Left hindlimb (tissue), 1 donor: Measurements from ENCODE around the gene INVS.
"Not testable (repeated sequence)": the region's sequence is repeated elsewhere in the genome, so short reads cannot be mapped to it uniquely, and the experiment has no call there.

Experiments used
- DNase-seq: peaks from one replicate; pipeline ENCODE4 v3.0.0-alpha.2; 2018

The INVS gene, protein sequence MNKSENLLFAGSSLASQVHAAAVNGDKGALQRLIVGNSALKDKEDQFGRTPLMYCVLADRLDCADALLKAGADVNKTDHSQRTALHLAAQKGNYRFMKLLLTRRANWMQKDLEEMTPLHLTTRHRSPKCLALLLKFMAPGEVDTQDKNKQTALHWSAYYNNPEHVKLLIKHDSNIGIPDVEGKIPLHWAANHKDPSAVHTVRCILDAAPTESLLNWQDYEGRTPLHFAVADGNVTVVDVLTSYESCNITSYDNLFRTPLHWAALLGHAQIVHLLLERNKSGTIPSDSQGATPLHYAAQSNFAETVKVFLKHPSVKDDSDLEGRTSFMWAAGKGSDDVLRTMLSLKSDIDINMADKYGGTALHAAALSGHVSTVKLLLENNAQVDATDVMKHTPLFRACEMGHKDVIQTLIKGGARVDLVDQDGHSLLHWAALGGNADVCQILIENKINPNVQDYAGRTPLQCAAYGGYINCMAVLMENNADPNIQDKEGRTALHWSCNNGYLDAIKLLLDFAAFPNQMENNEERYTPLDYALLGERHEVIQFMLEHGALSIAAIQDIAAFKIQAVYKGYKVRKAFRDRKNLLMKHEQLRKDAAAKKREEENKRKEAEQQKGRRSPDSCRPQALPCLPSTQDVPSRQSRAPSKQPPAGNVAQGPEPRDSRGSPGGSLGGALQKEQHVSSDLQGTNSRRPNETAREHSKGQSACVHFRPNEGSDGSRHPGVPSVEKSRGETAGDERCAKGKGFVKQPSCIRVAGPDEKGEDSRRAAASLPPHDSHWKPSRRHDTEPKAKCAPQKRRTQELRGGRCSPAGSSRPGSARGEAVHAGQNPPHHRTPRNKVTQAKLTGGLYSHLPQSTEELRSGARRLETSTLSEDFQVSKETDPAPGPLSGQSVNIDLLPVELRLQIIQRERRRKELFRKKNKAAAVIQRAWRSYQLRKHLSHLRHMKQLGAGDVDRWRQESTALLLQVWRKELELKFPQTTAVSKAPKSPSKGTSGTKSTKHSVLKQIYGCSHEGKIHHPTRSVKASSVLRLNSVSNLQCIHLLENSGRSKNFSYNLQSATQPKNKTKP

GRCh38 chr9:100098887-100099721 is at the start of gene INVS, which contains the start of gene ERP44:
Gene INVS, plus strand, starts transcription at chr9:100099243. Its CDS starts 5,279 bp downstream, at chr9:100104522.
Gene ERP44, minus strand, starts transcription at chr9:100099000. Its CDS starts 160 bp downstream, at chr9:100098840.
- peak; percentile 100 for DNase-seq

- DNase-seq: no peak
Observed at GRCh38 chr9:100049551-100049950, 49.5 kb upstream of the INVS start.

DNA sequence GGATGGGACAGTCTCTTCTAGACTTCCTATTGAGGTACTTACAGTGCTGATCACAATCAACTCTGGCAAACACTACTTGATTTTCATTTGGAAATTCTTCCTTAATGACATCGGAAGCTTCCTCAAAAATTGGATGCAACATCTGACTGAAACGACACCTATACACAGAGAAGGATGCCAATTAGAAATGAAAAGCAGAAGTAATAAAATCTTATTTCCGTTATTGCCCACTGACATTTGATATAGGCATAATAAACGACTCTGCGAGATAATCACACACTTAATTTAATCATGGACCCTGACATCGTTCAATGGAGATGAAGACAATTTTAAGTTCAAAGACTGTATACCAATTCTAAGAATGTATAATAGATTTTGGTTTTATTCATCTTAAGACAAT is 46.7 kb upstream of the INVS start:
- no peak for DNase-seq

DNA sequence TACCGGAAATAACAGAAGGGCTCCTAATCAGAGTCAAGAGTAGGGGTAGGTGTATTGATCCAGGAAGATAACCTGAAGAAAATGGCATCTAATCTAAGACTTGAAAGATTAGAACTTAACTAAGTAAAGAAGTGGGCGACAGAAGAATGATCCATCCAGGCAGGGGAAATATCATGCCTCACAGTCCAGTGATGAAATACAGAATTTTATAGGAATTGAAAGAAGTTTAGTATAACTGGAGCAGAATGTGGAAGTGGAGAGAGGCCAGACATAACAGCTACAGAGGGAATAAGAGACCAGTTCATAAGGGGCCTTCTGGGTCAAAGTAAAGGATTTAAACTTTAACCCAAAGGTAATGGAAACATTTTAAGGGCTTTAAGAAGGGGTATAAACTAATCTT is 42.5 kb upstream of the INVS start:
- DNase-seq: no peak

- no peak for DNase-seq
Observed at GRCh38 chr9:100057624-100058023, 41.4 kb upstream of the INVS start.

DNA sequence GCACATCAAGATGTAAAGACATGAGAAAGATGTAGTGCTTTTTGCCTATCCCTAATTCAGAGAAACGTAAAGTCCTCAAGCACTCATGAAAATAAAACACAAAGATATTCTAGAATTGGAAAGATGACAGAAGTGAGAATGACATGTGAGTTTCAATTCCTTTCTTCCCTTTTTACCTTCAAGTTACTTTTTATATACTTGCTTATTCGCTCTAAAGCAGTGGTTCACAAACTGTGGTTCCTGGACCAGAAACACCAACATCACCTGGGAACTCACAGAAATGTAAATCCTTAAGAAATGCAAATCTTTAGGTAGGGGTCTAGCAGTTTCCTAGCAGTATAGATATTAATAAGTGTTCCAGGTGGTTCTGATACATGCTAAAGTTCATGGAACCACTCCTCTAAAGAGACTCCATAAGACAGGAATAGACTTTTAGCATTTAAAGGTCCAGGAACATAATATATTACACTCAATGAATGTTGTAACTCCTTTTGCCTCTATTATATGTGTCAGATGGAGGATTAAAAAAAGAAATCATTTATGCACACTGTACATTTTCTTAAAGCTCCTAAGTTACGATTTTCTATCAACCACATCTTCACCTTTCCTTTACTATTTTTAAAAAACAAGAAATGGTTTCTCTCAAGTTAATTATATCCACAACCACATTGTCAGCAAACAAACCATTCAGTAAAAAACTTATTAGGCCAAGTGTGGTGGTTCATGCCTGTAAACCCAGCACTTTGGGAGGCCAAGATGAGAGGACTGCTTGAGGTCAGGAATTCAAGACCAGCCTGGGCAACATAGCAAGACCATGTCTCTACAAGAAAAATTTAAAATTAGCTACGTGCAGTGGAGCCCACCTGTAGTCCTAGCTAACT is 40.1 kb upstream of the INVS start:
- no peak for DNase-seq

DNA sequence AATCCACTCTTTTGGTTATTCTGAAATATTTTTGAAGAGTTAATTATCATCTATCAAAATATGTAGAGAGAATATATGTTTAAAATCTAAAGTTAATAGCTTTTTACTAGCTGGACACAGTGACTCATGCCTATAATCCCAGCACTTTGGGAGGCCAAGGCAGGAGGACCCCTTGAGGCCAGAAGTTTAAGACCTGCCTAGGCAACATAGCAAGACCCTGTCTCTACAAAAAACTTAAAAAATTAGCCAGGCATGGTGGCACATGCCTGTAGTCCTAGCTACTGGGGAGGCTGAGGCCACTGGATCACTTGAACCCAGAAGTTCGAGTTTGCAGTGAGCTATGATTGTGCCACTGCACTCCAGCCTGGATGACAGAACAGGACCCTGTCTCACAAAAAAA is 36.4 kb upstream of the INVS start:
- DNase-seq: not testable (repeated sequence)

GRCh38 chr9:100063185-100063584 is 35.9 kb upstream of the INVS start:
- no peak for DNase-seq

- no peak for DNase-seq
Observed at GRCh38 chr9:100064872-100065581, 34.0 kb upstream of the INVS start.

GRCh38 chr9:100066539-100066938 is 32.5 kb upstream of the INVS start:
- DNase-seq: no peak

DNA sequence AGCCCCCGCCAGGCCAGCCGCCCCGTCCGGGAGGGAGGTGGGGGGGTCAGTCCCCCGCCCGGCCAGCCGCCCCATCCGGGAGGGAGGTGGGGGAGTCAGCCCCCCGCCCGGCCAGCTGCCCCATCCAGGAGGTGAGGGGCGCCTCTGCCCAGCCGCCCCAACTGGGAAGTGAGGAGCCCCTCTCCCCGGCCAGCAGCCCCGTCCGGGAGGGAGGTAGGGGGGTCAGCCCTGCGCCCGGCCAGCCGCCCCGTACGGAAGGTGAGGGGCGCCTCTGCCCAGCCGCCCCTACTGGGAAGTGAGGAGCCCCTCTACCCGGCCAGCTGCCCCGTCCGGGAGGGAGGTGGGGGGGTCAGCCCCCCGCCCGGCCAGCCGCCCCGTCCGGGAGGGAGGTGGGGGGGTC is 31.1 kb upstream of the INVS start:
- not testable (repeated sequence) for DNase-seq

GRCh38 chr9:100069068-100069467 is 30.0 kb upstream of the INVS start:
- DNase-seq: not testable (repeated sequence)

- no peak for DNase-seq
Observed at GRCh38 chr9:100070104-100071041, 28.7 kb upstream of the INVS start.

DNA sequence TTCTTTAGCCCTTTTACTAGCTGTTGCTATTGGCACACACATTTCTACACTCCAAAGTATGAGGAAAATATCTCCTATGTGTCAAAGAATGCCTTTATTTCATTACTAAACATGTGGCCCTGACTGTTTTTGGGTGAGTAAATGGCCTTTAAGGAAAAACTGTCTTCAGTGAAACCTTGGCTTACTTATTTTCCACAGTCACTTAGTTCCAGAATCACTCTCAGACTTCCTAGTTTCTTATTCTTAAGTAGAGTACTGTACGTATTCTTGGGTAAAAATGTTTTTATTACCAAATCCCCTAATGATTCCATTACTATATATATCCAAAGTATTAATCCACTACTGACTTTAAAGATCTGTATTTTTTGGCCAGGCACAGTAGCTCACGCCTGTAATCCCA is 27.8 kb upstream of the INVS start:
- DNase-seq: no peak

DNA sequence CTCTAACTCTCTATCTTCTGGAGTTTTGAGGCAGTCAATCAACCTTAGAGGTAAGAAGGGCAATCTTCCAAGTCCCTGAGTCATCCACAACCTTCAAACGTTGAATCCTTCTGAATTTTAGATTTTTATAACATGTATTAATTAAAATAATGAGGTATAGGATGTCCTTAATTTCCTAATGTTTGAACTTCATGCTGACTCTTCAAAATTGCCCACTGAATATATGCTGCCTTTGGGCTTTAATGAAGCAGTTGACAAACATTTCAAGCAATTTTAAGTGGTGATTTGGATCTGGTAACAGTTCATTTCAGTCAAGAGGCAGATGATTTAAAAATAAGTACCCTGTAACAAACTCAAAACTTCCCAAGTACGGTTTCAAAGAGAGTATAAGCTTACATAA is 26.2 kb upstream of the INVS start:
- DNase-seq: no peak

GRCh38 chr9:100074093-100074492 is 24.9 kb upstream of the INVS start:
- DNase-seq: no peak

DNA sequence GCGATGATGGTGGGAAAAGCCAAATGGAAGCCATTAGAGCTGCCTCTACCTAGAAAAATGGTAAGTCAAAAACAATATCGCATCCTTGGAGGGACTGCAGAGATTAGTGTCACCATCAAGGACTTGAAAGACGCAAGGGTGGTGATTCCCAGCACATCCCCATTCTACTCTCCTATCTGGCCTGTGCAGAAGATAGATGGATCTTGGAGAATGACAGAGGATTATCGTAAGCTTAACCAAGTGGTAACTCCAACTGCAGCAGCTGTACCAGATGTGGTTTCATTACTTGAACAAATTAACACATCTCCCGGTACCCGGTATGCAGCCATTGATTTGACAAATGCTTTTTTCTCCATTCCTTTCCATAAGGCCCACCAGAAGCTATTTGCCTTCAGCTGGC is 24.1 kb upstream of the INVS start:
- no peak for DNase-seq

DNA sequence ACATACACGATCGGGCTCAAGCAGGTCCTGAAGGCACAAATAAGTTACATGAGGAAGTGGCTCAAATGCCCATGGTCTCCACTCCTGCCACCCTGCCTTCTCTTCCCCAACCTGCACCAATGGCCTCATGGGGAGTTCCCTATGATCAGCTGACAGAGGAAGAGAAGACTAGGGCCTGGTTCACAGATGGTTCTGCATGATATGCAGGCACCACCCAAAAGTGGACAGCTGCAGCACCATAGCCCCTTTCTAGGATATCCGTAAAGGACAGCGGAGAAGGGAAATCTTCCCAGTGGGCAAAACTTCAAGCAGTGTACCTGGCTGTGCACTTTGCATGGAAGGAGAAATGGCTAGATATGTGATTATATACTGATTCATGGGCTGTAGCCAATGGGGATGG is 22.8 kb upstream of the INVS start:
- not testable (repeated sequence) for DNase-seq

- no peak for DNase-seq
Observed at GRCh38 chr9:100082782-100083181, 16.3 kb upstream of the INVS start.
